ENCODE results near the gene LIN37.
"Not testable (repeated sequence)": the region's sequence is repeated elsewhere in the genome, so short reads cannot be mapped to it uniquely, and the experiment has no call there.

The LIN37 gene

GRCh38 chr19:35754370-35755130 lies 6.2 kb downstream of the LIN37 start:
- DNase-seq = no peak

GRCh38 chr19:35755131-35755549 lies 6.8 kb downstream of the LIN37 start:
- DNase-seq = no peak

DNA sequence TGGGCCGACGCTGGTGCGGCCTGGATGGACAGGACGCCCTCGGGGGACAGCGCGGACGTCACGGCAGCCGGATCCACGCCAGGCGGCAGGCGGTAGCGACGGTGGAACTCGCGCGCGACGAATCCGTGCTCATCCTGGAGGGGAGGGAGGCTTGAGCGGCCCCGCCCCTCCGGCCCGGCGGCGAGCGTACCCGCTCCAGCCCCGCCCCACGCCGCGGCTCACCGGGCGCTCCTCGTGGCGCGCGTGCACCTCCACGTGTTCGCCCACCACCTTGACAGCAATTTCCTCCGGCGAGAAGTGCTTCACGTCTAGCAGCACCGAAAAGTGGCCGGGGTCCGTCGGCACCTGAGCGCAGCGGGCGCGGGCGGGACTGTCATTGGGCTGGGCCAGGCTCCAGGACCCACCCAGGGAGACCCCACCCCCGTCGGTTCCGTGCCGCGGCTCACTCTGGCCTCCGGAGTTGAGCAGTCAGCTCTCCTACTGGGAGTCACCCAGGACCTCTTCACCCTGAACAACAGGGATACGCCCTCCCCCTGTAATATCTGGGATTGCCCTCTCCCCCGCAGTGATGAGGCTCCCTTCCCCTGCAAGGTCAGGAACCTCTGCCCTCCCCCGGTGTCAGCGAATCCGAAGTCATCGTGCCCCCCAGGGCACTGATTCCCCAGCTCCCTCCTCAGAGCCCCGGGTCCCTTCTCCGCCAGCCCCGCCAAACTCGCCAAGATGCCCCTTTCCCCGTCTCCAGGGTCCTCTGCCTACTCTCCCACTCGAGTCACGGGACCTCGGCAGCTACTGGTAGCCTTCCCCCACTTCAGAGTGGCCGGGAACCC lies 7.4 kb downstream of the LIN37 start:
- DNase-seq = peak; percentile 74

- no peak for DNase-seq
These were observed 8.2 kb downstream of the LIN37 start, which contains the start of gene HSPB6 for GRCh38 chr19:35756377-35757230. HSPB6 (minus strand) TSS chr19:35757029; CDS start chr19:35757008, 21 bp downstream.

DNA sequence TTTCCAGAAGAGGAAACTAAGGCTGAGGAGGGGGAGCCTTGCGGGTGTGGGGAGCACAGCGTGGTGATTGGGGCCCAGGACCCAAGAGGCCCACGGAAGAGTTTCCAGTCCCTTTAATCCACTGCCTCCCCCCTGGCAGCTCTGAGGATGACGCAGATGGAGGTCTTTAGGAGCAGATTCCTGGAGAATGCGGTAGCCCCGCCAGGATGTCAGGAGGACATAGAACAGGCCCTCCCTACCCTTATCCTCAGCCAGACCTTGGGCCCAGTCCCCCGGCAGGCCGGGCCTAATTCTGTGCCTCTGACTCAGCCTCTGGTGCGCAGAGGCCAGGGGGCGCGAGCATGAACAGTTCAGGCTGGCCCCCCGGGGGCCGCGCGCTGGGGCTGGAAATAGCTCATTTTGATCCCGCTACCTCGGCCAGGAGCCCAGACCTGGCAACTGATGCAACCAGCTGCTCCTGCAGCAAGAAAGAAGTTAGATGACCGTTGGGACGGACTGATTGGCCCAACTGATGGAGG lies 8.9 kb downstream of the LIN37 start:
- no peak for DNase-seq

DNA sequence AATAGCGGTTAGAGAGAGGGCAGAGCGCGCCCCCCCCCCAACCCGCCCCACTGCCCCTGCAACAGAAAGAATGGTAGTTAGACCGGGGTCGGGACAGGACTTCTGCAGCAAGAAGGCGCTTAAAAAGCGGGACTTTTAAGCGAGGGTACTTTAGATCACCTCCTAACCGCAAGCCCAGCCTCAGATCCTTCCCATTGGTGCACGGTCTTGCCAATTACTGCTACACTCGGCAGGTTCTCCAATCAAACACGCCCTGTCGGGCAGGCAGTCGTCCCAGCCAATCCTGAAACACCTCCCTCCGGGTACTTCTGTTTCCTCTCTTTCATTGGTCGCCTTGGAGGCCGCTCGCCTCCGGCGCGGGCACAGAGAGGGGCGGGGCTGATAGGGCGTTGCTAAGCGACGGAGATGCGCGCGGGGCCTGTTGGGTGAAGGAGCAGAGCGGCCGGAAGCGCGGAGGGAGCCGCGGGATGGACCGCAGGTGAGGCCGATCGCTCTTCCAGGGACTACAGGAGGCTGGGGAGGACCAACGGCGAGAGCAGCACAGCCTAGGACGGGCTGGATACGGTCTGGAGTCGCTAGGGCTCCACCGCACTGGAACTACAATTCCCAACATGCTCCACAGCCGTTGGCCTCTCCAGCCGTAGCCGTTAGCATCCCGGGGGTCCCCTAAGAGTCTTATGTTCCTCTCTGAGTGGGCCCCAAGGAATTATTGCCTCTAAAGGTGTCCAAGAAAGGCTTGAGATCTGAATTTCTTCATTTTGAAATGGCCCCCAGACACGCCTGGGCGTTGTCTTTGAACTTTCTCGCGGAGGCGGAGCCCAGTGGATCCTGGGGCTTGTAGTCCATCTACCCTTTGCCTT lies 9.6 kb downstream of the LIN37 start, which contains the start of gene PROSER3:
Gene PROSER3 (plus strand): TSS at position 428 of the 860 bp plus-strand sequence. CDS start 40 bp downstream, at position 468.
- DNase-seq = peak; percentile 100

GRCh38 chr19:35759697-35760096 lies 11.3 kb downstream of the LIN37 start:
- no peak for DNase-seq

GRCh38 chr19:35760711-35761349 lies 12.5 kb downstream of the LIN37 start:
- no peak for DNase-seq

DNA sequence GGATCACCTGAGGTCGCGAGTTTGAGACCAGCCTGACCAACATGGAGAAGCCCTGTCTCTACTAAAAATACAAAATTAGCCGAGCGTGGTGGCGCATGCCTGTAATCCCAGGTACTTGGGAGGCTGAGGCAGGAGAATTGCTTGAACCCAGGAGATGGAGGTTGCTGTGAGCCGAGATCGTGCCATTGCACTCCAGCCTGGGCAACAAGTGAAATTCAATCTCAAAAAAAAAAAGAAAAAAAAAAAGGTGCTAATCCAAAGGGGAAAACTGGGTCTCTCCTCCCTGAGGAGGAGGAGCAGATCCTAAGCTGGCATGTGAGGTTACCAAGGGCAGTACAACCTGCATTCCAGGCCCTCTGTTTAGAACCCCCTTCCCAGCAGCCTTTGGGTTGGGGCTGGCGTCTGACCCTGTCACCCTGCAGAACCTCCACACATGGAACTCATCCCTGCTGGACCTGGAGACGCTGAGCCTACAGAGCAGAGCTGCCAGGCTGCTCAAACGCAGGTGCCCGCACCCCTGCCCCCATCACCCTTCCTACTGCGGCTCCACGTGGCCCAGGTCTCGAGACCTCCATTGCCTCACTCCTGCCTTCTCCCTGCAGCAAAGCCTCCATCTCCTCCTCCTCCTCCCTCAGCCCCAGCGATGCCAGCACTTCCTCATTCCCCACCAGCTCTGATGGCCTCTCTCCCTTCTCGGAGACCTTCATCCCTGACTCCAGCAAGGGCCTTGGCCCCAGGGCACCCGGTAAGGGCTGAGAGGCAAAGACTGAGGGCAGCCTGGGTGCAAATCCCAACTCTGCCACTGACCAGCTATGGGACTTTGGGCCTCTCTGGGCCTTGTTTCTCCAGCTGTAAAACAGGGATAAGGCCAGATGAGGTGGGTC lies 16.3 kb downstream of the LIN37 start:
- DNase-seq = no peak

DNA sequence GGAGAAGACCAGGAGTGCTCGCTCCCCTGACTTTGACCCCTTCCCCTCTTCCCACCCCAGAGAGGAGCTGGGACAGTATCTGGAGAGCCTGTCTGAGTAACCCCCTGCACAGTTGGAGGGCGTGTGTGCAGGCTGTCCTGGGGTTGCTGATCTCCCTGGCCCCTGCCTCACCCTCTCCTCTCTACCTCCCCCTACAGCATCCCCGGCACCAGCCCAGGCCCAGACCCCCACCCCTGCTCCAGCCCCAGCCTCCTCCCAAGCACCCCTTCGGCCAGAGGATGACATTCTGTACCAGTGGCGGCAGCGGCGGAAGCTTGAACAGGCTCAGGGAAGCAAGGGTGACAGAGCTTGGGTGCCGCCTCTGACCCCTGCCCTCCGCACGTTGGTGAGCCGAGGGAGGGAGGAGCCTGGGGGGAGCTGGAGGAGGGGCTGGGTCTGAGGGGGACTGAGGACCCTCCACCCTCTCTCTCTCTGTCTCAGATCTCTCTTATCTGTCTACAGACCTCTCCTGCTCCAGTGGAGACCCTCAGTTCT lies 18.3 kb downstream of the LIN37 start:
- DNase-seq = no peak

- no peak for DNase-seq
These were observed 19.1 kb downstream of the LIN37 start for GRCh38 chr19:35767288-35768081.

- no peak for DNase-seq
These were observed 19.7 kb downstream of the LIN37 start for GRCh38 chr19:35768082-35768421.

- not testable (repeated sequence) for DNase-seq
These were observed 24.0 kb downstream of the LIN37 start for GRCh38 chr19:35772362-35772761.

DNA sequence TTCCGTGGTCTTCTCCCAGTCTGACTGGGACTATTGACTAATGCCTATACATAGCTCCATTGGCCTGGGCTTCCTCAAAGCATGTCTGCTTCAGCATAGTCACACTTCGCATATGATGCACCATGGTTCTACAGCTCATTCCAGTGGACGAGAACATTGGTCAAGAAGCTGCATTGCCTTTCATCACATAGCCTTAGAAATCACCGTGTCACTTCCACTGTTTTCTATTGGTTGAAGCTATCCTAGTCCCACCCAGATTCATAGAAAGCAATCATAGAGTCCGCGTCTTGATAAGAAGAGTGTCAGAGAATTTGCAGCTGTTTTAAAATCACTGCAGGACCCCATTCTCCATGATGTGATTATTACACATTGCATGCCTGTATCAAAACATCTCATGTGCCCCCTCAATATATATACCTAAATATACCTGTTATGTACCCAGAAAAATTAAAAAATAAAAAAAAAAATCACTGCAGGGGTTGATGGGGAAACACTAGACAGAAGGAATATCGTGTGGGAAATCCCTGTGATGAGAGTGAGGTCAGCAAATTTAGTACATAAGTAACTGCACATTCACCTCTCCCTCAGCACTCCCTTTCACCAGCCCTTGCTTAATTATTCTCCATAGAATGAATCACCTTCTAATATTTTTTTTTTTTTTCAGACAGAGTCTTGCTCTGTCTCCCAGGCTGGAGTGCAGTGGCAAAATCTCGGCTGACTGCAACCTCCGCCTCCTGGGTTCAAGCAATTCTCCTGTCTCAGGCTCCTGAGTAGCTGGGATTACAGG lies 24.8 kb downstream of the LIN37 start:
- no peak for DNase-seq

- no peak for DNase-seq
These were observed 26.1 kb downstream of the LIN37 start for GRCh38 chr19:35774274-35775045.

GRCh38 chr19:35775046-35775297 lies 26.6 kb downstream of the LIN37 start:
- no peak for DNase-seq

GRCh38 chr19:35775298-35776101 lies 27.1 kb downstream of the LIN37 start, which contains the start of gene ARHGAP33:
ARHGAP33 (plus strand) TSS chr19:35775564; CDS start chr19:35775659, 95 bp downstream.
- DNase-seq = peak; percentile 99
